ENCODE results near the gene MNX1. TPM values are rescaled to one million over a fixed set of nuclear protein-coding genes. Genes with fewer than 3 reads are reported as not detected.

Gene MNX1
- total and polyA plus RNA-seq, 9 of the 15 experiments (the other 6 are each of a cell fraction or from before 2014, with no cell fraction given), result 0.15 to 8.0 (median 1.4) TPM

DNA sequence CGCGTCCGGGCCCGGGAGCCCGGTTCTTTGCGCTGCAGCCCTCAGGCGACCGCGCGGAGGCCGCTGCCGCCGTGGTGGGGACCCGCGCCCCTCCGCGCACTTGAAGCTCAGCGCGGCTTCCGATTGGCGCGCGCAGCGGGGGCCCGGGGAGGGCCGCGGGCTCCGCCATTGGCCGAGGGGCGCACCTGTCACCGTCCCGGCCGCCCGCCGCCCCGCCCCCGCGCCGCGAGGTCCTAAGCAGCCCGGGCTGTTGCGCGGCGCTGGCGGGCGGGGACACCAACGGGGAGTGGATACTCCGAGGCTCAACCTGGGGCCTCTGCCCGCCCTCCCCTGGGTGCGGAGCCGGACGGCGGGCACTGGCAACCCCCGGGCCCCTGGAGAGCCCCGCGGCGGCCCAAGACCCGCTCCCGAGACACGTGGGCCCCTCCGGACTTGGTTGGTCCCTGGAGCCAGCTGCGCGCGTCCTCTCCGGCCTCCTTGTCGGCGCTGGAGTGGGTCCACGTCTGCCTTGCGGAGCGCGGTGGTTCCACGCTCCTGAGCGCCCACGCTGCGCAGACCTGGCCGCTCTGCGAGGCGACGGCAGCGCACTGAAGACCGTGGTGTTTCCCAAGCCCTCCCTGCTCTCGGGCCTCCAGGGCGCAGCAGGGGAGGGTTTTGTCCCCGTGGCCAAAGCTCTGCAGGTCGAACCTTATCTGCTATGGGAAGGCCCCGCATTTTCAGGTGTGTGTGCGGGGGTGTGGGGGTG lies at the start of gene MNX1 (continued):
- TF ChIP-seq, protein P1, sequence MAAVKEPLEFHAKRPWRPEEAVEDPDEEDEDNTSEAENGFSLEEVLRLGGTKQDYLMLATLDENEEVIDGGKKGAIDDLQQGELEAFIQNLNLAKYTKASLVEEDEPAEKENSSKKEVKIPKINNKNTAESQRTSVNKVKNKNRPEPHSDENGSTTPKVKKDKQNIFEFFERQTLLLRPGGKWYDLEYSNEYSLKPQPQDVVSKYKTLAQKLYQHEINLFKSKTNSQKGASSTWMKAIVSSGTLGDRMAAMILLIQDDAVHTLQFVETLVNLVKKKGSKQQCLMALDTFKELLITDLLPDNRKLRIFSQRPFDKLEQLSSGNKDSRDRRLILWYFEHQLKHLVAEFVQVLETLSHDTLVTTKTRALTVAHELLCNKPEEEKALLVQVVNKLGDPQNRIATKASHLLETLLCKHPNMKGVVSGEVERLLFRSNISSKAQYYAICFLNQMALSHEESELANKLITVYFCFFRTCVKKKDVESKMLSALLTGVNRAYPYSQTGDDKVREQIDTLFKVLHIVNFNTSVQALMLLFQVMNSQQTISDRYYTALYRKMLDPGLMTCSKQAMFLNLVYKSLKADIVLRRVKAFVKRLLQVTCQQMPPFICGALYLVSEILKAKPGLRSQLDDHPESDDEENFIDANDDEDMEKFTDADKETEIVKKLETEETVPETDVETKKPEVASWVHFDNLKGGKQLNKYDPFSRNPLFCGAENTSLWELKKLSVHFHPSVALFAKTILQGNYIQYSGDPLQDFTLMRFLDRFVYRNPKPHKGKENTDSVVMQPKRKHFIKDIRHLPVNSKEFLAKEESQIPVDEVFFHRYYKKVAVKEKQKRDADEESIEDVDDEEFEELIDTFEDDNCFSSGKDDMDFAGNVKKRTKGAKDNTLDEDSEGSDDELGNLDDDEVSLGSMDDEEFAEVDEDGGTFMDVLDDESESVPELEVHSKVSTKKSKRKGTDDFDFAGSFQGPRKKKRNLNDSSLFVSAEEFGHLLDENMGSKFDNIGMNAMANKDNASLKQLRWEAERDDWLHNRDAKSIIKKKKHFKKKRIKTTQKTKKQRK (IDR thresholded peaks at IDR 0.05; ENCODE audit: borderline replicate concordance, low read depth, low read length), result no peak
- no peak for TF ChIP-seq SMARCC2 (IDR thresholded peaks at IDR 0.05; ENCODE audit: low read depth)
- TF ChIP-seq ZNF586 (CRISPR knock-in tag; conservative IDR thresholded peaks at IDR 0.05), result no peak
- peak; percentile 58 for TF ChIP-seq SP2 (IDR thresholded peaks at IDR 0.05; ENCODE audit: extremely low read depth, low read depth, low read length, poor library complexity, severe bottlenecking)
- peak; percentile 70 to 75 for TF ChIP-seq NRF1 (conservative IDR thresholded peaks at IDR 0.05 in 1 of 2, IDR thresholded peaks at IDR 0.05 in 1 of 2)
- TF ChIP-seq SNRNP70 (optimal IDR thresholded peaks at IDR 0.05; ENCODE audit: low read depth, low read length), result no peak
- no peak for TF ChIP-seq SMARCB1 (IDR thresholded peaks at IDR 0.05; ENCODE audit: insufficient read length, low read depth)
- no peak for TF ChIP-seq SRSF3 (IDR thresholded peaks at IDR 0.05; ENCODE audit: insufficient read depth, low read length)
- TF ChIP-seq, protein P2, sequence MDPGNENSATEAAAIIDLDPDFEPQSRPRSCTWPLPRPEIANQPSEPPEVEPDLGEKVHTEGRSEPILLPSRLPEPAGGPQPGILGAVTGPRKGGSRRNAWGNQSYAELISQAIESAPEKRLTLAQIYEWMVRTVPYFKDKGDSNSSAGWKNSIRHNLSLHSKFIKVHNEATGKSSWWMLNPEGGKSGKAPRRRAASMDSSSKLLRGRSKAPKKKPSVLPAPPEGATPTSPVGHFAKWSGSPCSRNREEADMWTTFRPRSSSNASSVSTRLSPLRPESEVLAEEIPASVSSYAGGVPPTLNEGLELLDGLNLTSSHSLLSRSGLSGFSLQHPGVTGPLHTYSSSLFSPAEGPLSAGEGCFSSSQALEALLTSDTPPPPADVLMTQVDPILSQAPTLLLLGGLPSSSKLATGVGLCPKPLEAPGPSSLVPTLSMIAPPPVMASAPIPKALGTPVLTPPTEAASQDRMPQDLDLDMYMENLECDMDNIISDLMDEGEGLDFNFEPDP (CRISPR knock-in tag; IDR thresholded peaks at IDR 0.05), result no peak
- TF ChIP-seq HDAC6 (IDR thresholded peaks at IDR 0.05; ENCODE audit: low read depth, low read length), result peak; percentile 36; the same call in 1 of the 2 replicates
- TF ChIP-seq ZKSCAN1 (IDR thresholded peaks at IDR 0.05; ENCODE audit: low read depth, low read length), result no peak
- TF ChIP-seq JUN (IDR thresholded peaks at IDR 0.05; ENCODE audit: borderline replicate concordance, low read depth, low read length), result no peak
- no peak for TF ChIP-seq JUN (CRISPR knock-in tag; IDR thresholded peaks at IDR 0.05; ENCODE audit: borderline replicate concordance)
- TF ChIP-seq NCOA1 (IDR thresholded peaks at IDR 0.05; ENCODE audit: low read depth), result no peak
- TF ChIP-seq, protein P3, sequence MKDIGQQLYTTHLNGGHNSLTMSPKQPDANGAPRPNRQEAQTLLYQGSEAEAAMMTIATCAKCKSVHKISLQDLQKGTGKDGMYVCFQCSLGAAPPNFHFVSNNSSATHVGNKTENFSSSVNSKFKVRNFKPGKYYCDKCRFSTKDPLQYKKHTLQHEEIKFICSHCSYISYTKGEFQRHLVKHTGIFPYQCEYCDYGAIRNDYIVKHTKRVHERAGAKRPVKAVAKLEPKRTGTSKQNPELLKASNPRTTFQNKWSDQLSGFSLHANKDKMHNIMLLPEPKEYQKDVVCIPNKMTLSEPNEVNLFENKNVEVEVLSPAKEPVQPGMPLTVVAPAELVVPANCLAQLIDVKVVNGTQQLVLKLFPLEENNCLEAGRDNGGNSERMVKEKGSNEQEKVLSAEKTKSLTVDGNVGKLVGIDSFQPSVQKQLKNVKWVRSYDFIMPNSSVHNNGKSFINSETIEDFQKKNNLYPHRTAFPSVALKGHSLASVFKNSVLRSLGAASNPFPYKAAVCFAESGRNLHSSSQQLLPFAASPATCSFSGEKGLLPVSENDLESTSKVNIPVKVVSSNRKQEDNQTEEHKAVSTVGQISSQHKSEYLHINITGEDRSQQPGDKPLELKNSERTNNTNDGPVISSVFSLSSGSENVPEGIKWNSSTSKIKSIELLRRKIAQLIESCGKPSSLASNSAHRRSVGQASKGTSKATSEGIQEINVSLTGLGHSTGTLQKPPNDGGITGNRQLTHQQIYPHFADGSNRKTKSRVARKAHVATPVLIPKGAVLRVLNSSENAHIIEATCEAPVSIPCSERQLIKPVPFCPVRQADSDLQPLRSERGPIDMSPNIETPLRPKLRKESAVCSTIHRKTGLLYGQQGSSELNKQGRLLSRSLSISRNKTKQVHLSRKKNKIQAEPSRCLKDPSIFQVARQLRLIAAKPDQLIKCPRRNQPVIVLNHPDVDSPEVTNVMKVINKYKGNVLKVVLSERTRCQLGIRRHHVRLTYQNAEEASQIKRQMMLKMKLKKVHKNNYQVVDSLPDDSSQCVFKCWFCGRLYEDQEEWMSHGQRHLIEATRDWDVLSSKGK (CRISPR knock-in tag; IDR thresholded peaks at IDR 0.05), result no peak
- TF ChIP-seq TBL1XR1 (IDR thresholded peaks at IDR 0.05; ENCODE audit: low read length in 2 of 2), result no peak
